HG02610 (cell line): ENCODE data around the gene LCA5.
"Not testable (repeated sequence)": the region's sequence is repeated elsewhere in the genome, so short reads cannot be mapped to it uniquely, and the experiment has no call there.

Source experiments
- ATAC-seq: cut with Tn5 transposase; IDR thresholded peaks from one replicate; pipeline ENCODE4 v1.9.1; 2021; ENCODE audit warnings: mild to moderate bottlenecking, moderate library complexity; ENCODE audit not compliant: unreplicated experiment

Gene LCA5

GRCh38 chr6:79538106-79538971 is 1.1 kb upstream of the LCA5 start:
- no peak for ATAC-seq

GRCh38 chr6:79536585-79536953 is 661 bp downstream of the LCA5 start:
- no peak for ATAC-seq

- not testable (repeated sequence) for ATAC-seq
These were observed 7.7 kb downstream of the LCA5 start for GRCh38 chr6:79529567-79529966.

- no peak for ATAC-seq
These were observed 10.3 kb downstream of the LCA5 start for GRCh38 chr6:79526897-79527296.

GRCh38 chr6:79525272-79526100 is 11.7 kb downstream of the LCA5 start:
- no peak for ATAC-seq

GRCh38 chr6:79524065-79524464 is 13.2 kb downstream of the LCA5 start:
- no peak for ATAC-seq

- ATAC-seq = no peak
These were observed 14.6 kb downstream of the LCA5 start for GRCh38 chr6:79522609-79523008.

- ATAC-seq = no peak
These were observed 16.7 kb downstream of the LCA5 start for GRCh38 chr6:79520534-79520933.

GRCh38 chr6:79518842-79519241 is 18.4 kb downstream of the LCA5 start:
- ATAC-seq = no peak

GRCh38 chr6:79515436-79515835 is 21.8 kb downstream of the LCA5 start:
- no peak for ATAC-seq

GRCh38 chr6:79513111-79513510 is 24.1 kb downstream of the LCA5 start:
- ATAC-seq = no peak

GRCh38 chr6:79512014-79512413 is 25.2 kb downstream of the LCA5 start:
- no peak for ATAC-seq

GRCh38 chr6:79510707-79511106 is 26.5 kb downstream of the LCA5 start:
- no peak for ATAC-seq

- ATAC-seq = no peak
These were observed 31.0 kb downstream of the LCA5 start for GRCh38 chr6:79506251-79506650.

- no peak for ATAC-seq
These were observed 32.9 kb downstream of the LCA5 start for GRCh38 chr6:79504372-79504771.

- ATAC-seq = no peak
These were observed 38.4 kb downstream of the LCA5 start for GRCh38 chr6:79498842-79499241.

- ATAC-seq = no peak
These were observed 42.0 kb downstream of the LCA5 start for GRCh38 chr6:79495246-79495645.

- no peak for ATAC-seq
These were observed 42.4 kb downstream of the LCA5 start for GRCh38 chr6:79494841-79495240.

GRCh38 chr6:79470728-79471127 is 66.5 kb downstream of the LCA5 start:
- no peak for ATAC-seq

GRCh38 chr6:79469376-79470246 is 67.6 kb downstream of the LCA5 start:
- no peak for ATAC-seq

- no peak for ATAC-seq
These were observed 68.6 kb downstream of the LCA5 start for GRCh38 chr6:79468587-79468986.
